IPS-15b (cell line): ENCODE measurements around the gene CBFA2T2.

Experiments
- H3K27me3 ChIP-seq: one replicate; pipeline ENCODE4 v1.6.1; 2013; ENCODE audit warnings: low read length; ENCODE audit not compliant: control insufficient read depth, insufficient read depth
- H3K36me3 ChIP-seq: one replicate; pipeline ENCODE4 v1.6.1; 2013; ENCODE audit warnings: low read length; ENCODE audit not compliant: control insufficient read depth, insufficient read depth
- H3K4me1 ChIP-seq: one replicate; pipeline ENCODE4 v1.6.1; 2013; ENCODE audit warnings: mild to moderate bottlenecking, low read length; ENCODE audit not compliant: control insufficient read depth, insufficient read depth
- H3K4me3 ChIP-seq: one replicate; pipeline ENCODE4 v1.5.1; 2013; ENCODE audit warnings: low read depth, low read length
- H3K9ac ChIP-seq: one replicate; pipeline ENCODE4 v1.6.1; 2013; ENCODE audit warnings: low read depth, mild to moderate bottlenecking, low read length
- H3K9me3 ChIP-seq: one replicate; pipeline ENCODE4 v1.6.1; 2013; ENCODE audit warnings: mild to moderate bottlenecking, low read length; ENCODE audit not compliant: control insufficient read depth, insufficient read depth

Gene CBFA2T2

DNA sequence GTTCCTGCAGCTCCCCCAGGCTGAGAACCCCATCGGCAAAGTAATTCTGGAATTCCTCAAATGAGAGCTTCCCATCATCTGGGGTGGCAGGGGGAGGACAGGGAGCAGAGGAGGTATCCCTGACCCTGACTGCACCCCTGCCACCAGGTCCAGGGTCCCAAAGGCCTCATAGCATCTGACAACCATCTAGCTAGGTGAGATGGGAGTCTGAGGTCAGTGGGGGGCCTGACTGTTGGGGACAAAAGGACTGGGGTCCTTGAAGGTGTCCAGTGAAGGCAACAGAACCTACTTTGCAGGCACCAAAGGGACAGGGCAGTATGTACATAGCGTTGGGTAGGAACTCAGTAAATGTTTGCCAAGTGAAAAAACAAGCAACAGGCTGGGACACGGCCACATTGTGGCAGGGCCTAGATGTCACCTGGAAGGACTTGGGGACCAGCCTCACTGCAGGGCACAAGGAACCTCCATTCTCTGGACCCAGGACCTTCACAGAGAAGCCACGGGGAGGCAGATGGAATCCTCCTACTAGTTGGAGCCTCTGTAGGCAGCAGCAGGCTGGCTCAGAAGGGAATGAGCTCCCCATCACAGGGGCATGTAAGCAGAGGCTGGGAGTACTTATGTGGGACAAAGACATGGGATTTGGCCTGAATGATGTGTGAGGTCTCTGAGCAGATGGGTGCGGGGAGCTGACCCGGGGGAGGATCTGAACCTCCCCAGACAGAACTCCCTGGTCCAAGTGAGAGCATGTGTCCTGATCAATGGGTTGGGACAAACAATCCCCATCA, 181.0 kb downstream of the CBFA2T2 start:
- Histone ChIP-seq H3K9me3 (no peaks in the 10 kb centered on the region), H3K4me1 (peaks cover 8% of the 10 kb centered on the region), H3K27me3 (no peaks in the 10 kb centered on the region), H3K36me3 (peaks cover 9% of the 10 kb centered on the region), H3K4me3 (no peak overlapping the region), H3K9ac (no peak overlapping the region)

DNA sequence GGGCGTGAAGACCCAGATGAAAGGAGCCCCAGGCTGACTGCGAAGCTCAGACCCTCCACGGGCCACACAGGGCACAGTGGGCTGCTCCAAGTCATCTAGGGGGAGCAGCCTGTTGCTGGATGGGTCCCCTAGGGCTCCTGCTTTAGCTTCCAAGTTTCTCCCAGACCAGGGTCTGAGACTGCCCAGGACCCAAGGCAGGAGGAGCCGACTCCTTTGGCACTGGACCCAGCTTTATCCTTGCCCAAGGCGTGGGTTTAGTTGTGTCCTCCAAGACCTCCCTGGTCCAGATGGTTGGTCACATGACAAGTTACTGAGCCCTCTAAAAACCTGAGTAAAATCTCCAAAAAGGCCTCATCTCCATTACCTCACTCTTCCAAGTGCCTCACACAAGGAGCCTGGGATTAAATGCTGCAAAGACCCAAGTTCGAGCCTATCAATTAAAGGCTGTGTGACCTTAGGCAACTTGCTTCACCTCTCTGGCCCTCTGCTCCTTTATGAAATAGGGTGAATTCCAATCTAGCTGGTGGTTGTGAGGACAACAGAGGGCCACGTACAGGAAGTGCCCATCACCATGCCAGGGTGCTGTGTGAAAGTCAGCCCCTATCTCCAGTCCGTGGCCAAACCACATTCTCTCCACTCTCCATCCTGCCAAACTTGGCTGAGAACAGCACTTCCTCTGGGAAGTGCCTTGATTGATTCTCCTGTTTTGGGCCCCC, 181.8 kb downstream of the CBFA2T2 start:
- no peak overlapping the region for H3K9ac ChIP-seq
- H3K4me1 ChIP-seq = peaks cover 4% of the 10 kb centered on the region
- no peaks in the 10 kb centered on the region for H3K27me3 ChIP-seq

DNA sequence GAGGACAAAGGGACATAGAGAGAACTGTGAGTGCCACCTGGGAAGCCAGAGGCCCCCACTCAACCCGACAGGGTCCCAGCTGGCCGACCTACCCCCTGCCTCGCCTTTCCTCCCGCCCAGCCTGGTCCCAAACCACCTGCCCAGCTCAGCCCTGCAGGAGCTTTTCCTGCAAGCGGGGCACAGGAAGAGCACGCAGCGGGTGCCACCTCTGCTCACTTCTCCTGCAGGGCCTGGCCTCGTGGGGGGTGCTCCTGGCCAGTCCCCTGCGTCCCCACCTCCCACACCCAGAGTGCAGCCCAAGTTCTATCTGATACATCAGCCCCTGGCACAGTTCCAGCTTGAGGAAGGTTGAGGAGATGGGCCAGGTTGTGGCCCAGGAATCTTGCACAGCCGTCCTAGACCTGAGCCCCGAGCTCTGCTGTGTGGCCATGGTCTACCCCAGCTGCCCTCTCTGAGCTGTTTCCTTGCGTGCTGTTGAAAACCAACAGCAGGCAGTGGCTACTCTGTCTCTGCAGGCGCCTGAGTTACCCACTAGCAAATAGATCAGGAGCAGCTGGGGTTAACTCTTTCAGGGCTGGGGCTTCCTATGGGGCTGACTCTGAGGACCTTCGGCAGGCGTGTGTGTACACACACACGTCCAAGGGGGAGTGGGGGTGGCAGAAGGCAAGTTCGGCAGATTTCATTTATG, 182.7 kb downstream of the CBFA2T2 start:
- Histone ChIP-seq H3K4me1 (peaks cover 4% of the 10 kb centered on the region), H3K36me3 (peaks cover 19% of the 10 kb centered on the region), H3K4me3 (peak overlapping the region; percentile 72), H3K27me3 (no peaks in the 10 kb centered on the region), H3K9ac (no peak overlapping the region), H3K9me3 (no peaks in the 10 kb centered on the region)

More for the DNA sequence above, 181.8 kb downstream of the CBFA2T2 start:
- H3K4me3 ChIP-seq = no peak overlapping the region
- H3K9me3 ChIP-seq = no peaks in the 10 kb centered on the region
- peaks cover 11% of the 10 kb centered on the region for H3K36me3 ChIP-seq

DNA sequence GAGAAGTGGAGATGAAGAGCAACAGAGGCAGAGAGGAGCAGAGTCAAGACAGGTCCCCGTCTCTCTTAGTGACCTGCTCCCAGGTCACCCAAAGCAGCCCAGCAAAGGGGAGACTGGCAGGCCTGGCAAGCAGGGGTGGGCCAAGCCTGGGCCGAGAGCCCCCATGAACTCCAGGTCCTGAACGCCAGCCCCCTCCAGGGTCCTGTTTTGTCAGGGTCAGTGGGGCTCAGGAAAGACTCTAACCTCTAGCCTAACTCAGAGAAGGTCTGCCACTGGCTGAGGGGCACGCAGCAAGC, 183.2 kb downstream of the CBFA2T2 start:
- no peaks in the 10 kb centered on the region for H3K9me3 ChIP-seq
- H3K4me1 ChIP-seq = peaks cover 4% of the 10 kb centered on the region
- peak overlapping the region; percentile 72 for H3K4me3 ChIP-seq
- peak overlapping the region; percentile 37 for H3K9ac ChIP-seq
- H3K27me3 ChIP-seq = no peaks in the 10 kb centered on the region
- peaks cover 22% of the 10 kb centered on the region for H3K36me3 ChIP-seq

DNA sequence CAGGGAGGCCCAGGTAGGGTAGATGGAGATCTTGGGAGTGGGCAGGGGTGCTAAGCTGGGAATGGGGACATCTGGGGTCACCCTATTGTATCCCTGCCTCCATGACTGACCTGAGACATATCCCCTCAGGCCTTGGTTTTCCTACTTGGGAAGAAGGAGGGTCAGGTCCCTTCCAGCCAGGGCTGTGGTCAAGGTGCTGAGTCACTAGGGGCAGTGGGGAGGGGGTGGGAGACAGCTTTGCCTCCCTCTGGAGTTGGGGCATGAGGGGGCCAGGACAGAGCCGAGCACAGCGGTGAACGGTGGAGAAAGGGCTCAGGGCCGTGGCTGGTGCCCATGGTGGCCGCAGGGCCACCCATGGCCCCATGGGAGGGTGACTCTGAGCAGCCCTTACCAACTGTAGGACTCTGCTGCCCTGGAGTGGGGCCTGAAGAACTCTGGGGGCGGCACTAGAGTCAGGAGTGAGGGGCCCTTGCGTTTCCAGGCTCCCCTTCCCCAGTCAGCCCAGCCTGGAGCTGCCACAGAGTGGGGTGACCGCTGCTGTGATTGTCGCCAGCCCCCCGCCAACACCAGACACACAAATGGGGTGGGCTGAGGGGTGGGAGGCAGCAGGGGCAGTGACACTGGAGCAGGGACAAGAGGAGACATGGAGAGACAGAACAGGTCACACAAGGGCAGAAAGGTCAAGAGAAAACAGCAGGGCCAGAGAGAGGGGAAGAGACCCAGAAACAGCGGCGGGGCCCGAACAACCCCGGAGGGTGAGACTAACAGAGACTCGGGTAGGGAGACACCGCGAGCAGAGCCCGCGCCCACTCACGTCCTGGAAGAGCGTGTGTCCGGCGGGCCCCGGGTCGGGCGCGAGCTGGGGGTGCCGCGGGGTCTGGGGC, 183.8 kb downstream of the CBFA2T2 start:
- Histone ChIP-seq H3K9ac (peak overlapping the region; percentile 60), H3K9me3 (no peaks in the 10 kb centered on the region), H3K27me3 (no peaks in the 10 kb centered on the region), H3K36me3 (peaks cover 24% of the 10 kb centered on the region), H3K4me3 (peak overlapping the region; percentile 72), H3K4me1 (peaks cover 4% of the 10 kb centered on the region)

DNA sequence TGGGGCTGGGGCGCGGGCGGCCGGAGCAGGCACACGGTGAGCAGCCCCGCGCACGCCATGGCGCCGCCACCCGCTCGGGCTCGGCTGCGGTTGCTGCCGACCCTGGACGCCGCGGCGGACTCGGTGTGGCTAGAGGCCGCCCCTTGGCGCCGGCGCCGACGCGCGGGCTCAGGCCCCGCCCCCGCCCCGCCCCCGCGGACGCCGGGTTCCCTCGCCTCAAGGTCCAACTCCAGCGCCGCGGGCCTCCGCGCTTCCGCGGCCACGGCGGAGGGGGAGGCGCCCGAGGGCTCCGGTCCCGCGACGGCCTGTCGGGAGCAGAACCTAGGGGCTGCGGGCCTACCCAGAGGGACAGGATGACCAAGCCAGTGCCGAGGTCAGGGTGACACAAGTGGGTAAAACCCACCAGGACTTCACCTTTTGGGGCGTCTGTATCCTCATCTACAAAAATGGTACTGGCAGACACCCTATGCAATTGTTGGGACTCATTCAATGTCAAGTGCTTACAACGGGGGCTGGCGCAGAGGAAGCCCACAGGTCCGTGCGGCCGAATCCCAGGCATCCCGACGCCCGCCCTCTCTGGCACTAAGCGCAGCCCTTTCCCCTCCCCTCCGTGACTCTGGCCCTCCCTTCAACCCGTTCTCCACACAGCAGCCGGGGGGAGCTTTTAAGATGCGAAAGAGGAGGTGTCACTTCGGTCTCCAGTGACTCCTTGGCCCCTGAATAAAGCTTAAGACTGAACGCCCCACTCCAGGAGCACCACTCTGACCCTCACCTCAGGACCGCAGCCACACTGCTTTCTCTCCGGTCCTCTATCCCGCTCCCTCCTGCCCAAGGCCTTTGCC, 184.6 kb downstream of the CBFA2T2 start, which contains the start of gene NECAB3:
Gene NECAB3, minus strand, starts transcription at position 135 of the 842 bp plus-strand sequence. Its CDS starts 76 bp downstream, at position 59.
- Histone ChIP-seq H3K36me3 (peaks cover 33% of the 10 kb centered on the region), H3K4me3 (peak within 1 kb of the TSS; percentile 72), H3K4me1 (peaks cover 4% of the 10 kb centered on the region), H3K9ac (peak within 1 kb of the TSS; percentile 70), H3K9me3 (no peaks in the 10 kb centered on the region), H3K27me3 (no peaks in the 10 kb centered on the region)

DNA sequence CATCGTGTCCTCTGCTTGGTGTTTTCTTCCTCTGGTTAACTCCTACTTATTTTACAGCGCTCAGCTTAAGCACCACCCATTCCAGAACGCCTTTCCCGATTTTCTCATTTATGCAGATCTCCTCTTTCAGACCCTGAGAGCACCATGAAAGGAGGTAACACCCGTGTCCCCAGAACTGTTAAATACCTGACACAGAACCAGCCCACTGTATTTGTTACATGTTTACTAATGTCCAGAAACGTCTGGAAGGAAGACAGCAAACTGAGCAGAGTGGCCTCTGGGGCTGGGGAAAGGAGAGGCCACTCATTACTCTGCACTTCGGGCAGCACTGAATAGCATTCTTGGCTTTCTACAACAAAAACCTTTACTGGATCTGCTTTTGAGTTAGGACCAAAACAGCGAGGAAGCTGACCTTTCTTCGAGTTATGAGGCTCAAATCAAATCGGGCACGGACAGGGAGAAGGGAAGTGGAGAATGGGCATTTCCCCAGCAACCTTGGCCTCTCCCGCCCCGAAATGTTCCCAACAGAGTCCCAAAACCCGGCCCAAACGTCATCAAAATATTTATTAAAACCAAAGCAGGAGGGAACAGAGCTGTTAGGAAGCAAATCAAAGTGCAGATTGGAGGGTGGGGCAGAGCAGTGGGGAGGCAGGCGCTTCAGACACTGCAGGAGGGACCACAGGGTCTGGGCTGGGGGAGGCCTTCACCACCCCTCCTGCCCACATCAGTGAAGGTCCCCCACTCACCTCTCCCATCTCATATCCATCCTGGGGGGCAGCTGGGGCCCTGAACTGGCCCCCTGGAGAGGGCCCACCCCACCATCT, 185.5 kb downstream of the CBFA2T2 start:
- Histone ChIP-seq H3K4me1 (peaks cover 4% of the 10 kb centered on the region), H3K36me3 (peaks cover 37% of the 10 kb centered on the region), H3K9ac (no peak overlapping the region), H3K4me3 (peak overlapping the region; percentile 72), H3K27me3 (no peaks in the 10 kb centered on the region), H3K9me3 (no peaks in the 10 kb centered on the region)

DNA sequence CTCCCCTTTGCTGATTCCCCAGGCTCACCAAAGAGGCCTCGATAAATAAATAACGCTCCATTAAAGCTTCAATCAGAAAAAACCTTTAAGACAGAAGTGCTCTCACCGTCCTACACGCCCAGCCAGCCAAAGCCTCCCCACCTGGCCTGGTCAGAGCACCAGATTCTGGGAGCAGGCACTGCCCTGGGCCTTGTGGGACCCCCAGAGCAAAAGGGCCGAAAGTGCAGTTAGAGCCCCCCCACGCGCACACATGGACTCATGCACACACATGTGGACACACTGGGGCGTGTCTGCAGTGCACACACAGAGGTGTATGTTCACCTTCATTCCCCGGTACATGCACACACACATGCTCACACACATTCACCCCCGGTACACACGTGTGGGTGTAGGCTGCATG, 186.2 kb downstream of the CBFA2T2 start:
- H3K27me3 ChIP-seq = no peaks in the 10 kb centered on the region
- H3K9ac ChIP-seq = no peak overlapping the region
- no peaks in the 10 kb centered on the region for H3K9me3 ChIP-seq
- H3K4me3 ChIP-seq = no peak overlapping the region
- peaks cover 36% of the 10 kb centered on the region for H3K36me3 ChIP-seq
- H3K4me1 ChIP-seq = peaks cover 4% of the 10 kb centered on the region

DNA sequence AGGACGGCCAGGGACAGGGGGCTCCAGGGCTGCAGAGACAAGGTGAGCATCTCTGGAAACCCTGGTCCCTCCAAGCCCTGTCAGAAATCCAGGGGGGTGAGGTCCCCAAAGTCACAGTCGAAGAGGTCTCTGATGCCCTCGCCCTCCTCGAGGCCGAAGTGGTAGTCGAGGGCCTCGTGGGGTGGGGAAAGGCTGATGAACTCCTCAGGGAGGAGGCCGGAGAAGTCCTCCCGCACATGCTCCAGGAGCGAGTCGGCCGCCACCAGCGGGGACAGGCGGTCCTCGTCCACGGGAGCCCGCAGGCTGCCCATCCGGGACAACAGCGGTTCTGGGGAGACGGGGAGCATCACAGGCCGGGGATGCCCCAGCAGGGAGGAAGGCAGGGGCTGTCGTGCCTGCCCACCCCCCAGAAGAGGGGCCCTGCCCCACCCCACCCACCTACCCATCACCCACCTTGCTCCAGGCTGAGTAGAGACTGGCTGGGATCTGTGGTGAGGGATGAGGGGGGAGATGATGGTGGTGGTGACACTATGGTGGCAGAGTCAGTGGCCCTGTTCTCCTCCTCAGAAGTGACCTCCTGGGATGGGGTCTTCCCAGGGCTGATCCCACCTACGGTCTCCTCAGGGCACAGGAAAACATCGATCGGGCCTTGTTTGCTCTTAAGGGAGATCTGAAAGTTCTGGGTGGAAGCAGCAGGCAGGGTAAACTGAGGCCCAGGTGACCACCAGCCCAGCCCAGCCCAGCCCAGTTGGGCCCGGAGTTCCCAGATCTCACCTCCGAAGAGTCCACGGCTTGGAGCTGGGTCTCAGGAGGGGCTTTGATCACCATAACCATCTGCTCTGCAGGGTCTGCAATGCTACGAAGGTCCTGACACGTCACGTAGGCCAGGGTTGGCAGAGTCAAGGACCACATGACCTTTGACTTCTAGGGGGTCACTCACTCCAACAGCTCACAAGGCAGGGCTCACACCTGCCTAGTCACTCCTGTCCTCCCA, 187.1 kb downstream of the CBFA2T2 start:
- peaks cover 4% of the 10 kb centered on the region for H3K4me1 ChIP-seq
- H3K36me3 ChIP-seq = peaks cover 28% of the 10 kb centered on the region
- no peaks in the 10 kb centered on the region for H3K9me3 ChIP-seq
- no peak overlapping the region for H3K4me3 ChIP-seq
- no peak overlapping the region for H3K9ac ChIP-seq
- H3K27me3 ChIP-seq = no peaks in the 10 kb centered on the region
